HAP-1 (cell line): ENCODE results near the gene SPON1.
A peak's percentile ranks its signal among the peaks of the same experiment; 100 is the strongest.

Source experiments
- DNase-seq, 2 experiments: peaks; one replicate each; pipeline ENCODE4 v3.0.0-alpha.2; 2016 to 2020; ENCODE audit warnings: low spot score in 2 of 2
- H3K27me3 ChIP-seq: fragments of 250-450 bp; sonication (Bioruptor Pico); 2 replicates; pipeline ENCODE4 v1.5.1; 2020; ENCODE audit warnings: low read depth, mild to moderate bottlenecking, moderate library complexity
- H3K36me3 ChIP-seq: fragments of 250-450 bp; sonication (Bioruptor Pico); replicated peaks from 2 replicates; pipeline ENCODE4 v1.5.1; 2020; ENCODE audit warnings: mild to moderate bottlenecking
- H3K4me1 ChIP-seq: fragments of 250-450 bp; sonication (Bioruptor Pico); 2 replicates; pipeline ENCODE4 v1.5.1; 2020; ENCODE audit warnings: mild to moderate bottlenecking
- H3K4me3 ChIP-seq: fragments of 250-450 bp; sonication (Bioruptor Pico); 2 replicates; pipeline ENCODE4 v1.5.1; 2020; ENCODE audit warnings: mild to moderate bottlenecking, moderate library complexity
- H3K9me3 ChIP-seq: fragments of 250-450 bp; sonication (Bioruptor Pico); 2 replicates; pipeline ENCODE4 v1.5.1; 2020; ENCODE audit warnings: mild to moderate bottlenecking, moderate library complexity
- in situ Hi-C: fragments of 300-500 bp; cut with MboI; formaldehyde crosslinking; loops from 3 replicates; pipeline ENCODE4 v1.14.3; 2020; ENCODE audit warnings: low sequenced_read_pairs, inconsistent platforms, mixed read lengths

Gene SPON1

GRCh38 chr11:14312736-14313438 is 350.4 kb downstream of the SPON1 start:
- Histone ChIP-seq H3K27me3 (no peaks in the 10 kb centered on the region), H3K9me3 (no peaks in the 10 kb centered on the region), H3K36me3 (no peaks in the 10 kb centered on the region), H3K4me1 (peaks cover 48% of the 10 kb centered on the region), H3K4me3 (no peak overlapping the region)
- DNase-seq: peak in 1 of 2 experiments; percentile 30
- in situ Hi-C loops: no loop called here

- in situ Hi-C loops: no loop called here
- no peak for DNase-seq
- Histone ChIP-seq H3K4me3 (no peak overlapping the region), H3K36me3 (no peaks in the 10 kb centered on the region), H3K4me1 (peaks cover 35% of the 10 kb centered on the region), H3K9me3 (no peaks in the 10 kb centered on the region), H3K27me3 (no peaks in the 10 kb centered on the region)
Measured at GRCh38 chr11:14314127-14314526, 351.6 kb downstream of the SPON1 start.

- in situ Hi-C loops: no loop called here
- H3K9me3 ChIP-seq: no peaks in the 10 kb centered on the region
- no peaks in the 10 kb centered on the region for H3K36me3 ChIP-seq
- no peaks in the 10 kb centered on the region for H3K27me3 ChIP-seq
- H3K4me1 ChIP-seq: peaks cover 25% of the 10 kb centered on the region
- DNase-seq: no peak
- H3K4me3 ChIP-seq: no peak overlapping the region
Measured at GRCh38 chr11:14315130-14315529, 352.6 kb downstream of the SPON1 start.
